GM18507 (cell line): ENCODE results near the gene SPOCK1.

ENCODE experiments used
- DNase-seq: peaks from one replicate; pipeline ENCODE4 v3.0.0; 2011; ENCODE audit warnings: low read depth; ENCODE audit not compliant: insufficient read length; ENCODE audit errors: extremely low spot score
- FAIRE-seq: peaks from 2 replicates; lab custom pipeline; 2011; peaks lifted over from hg19 to GRCh38; lab: Jason Lieb, UNC

SPOCK1 gene

DNA sequence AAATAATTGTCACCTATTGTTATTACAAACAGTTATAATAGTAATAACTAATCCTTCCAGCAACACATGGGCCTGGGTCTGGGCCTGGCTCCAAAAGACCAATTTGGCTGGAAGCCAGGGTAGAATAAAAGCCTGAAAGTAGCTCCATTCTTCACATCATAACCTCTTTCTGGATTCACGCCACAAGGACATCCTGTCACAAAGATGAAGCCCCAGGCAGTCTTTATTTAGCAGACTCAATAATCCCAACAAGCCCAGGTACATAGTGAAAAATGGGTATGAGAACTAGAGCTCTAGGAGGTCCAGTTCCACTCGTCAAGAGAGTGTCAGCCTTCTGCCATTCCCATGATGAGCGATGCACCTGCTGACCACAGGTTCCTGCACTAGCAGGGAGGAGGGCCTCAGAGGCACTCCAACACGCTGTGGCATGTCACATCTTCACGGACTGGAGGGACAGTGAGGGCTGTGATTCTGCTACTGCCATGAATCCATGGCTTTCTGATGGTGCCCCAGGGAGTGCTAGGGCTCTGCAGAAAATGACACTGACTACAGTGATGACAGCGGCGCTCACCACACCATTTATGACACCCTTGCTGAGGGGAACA is 124.9 kb downstream of the SPOCK1 start:
- FAIRE-seq (no peak), DNase-seq (no peak)

DNA sequence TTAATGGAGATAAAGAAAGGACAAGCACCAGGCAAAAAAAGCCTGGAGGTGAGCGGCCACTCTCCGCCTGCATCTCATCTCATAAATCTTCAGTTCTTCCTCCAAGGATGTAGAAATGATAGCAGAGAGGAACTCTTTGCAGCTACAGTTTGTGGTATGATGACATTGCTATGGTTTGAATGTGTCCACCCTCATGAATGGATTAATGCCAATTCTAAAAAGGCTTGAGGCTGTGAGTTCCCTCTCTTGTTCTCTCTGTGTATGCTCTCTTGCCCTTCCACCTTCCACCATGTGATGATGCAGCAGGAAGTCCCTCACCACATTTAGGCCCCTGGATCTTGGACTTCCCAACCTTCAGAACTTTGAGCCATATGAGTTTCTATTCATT is 126.4 kb downstream of the SPOCK1 start:
- FAIRE-seq (no peak), DNase-seq (no peak)

DNA sequence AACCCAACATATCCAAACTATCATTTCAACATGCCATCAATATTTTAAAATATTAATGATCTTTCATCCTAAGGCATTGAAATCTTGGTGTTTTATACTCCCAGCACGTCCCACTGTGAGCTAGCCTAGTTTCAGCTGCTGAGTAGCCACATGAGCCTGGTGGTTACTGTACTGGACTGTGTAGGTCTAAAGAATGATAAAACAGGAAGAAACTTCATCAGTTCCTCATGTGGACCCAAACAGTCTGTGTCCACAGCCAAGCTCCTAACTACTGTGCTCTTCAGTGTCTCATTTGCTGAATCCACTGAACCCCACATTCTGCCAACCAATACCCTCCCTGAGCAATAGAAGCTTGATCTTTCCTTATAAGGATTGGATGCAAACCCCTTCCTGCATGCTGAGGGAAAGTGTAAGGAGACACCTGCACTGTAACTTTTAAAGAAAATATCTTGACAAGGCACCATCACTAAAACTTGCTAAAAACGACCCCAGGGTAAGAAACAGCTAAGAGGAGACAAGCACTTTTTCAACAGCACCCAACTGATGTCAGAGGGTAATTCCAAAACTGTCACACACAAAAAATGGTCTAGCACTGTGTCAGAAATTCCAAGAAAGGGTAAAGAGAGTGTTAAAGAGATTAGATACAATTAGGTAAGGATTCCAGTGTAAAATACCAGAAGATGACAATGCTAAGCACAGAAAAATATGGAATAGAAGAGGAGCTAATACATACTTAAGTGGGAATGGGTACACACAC is 126.9 kb downstream of the SPOCK1 start:
- FAIRE-seq: no peak

DNA sequence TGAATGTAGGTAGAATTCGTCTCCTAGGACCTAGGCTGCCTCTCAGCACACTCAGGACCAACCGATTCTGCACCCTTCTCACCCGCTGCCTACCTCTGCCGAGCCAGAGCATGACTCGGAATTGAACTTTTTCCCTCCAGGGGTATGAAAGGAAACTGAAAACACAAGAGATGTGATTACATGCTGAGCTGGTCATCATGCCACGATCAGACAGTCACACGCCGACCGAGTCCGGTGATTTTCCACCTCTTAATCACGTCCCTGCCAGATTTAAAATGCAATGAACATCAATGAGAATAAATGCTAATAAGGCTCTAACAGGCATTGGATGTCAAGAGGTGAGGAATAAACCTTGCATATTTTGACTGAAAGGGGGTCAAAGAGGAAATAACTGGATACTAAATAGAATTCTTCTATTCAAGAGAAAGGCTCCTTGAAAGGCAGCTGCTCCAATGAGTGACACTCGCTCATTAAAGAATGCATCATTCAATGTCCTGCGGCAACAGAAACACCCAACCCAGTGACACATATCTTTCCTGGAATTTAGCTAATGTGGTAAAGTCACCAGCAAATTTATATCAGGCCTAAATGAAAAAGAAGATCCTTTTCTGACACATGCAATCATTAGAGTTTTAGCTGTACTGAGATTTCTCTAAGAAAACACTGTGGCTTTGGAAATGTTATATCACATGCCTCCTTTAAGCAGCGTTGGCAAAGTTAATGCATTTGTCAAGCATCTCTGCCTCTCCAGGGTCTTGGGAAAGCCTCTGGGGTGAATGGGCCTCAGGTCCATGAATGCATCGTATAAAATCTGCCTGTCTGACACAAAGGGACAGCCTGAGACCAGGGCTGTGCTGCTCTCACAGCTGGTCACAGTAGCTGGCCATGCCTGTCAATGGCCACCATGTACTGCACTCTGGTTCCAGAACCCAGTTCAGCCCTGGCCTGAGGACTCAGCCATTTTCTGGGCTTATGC is 128.7 kb downstream of the SPOCK1 start:
- FAIRE-seq (no peak), DNase-seq (no peak)

More for the DNA sequence above, 126.9 kb downstream of the SPOCK1 start:
- DNase-seq: no peak

DNA sequence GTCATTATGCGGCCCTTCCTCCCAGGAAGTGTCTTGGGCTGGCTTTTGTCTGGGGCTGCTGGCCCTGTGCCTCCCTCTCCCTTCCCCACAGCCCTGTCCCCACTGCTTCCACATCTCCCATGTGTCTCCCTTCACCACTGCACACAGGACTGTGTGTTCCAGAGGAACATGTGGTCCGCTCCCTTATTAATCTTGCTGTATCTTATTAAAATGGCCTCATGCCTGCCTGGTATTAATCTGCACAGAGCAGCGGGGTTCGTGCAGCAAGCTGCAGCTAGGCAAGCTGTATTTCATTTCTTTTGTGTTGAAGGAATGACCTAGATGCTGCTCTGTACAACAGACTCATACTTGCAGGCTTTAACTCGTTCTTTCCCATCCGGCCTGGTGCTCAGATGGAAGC is 130.5 kb downstream of the SPOCK1 start:
- no peak for DNase-seq
- FAIRE-seq: no peak

DNA sequence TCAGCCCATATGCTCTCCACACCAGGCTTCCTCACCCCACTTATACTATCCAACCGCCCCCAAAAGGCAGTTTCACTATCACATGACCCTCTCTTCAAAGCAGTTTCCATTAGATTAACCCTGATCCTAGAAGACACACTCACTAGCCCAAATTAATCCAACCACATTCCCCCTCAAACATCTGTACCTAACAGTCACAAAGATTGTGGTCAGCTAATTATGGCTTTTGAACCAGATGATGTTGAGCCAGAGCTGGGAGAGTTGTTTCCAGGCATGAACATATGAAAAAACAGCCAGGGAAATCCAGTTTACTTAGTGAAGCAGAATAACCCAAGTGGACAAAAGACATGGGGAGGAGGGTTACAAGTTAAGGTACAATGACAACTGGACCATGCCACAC is 131.2 kb downstream of the SPOCK1 start:
- DNase-seq (no peak), FAIRE-seq (no peak)

DNA sequence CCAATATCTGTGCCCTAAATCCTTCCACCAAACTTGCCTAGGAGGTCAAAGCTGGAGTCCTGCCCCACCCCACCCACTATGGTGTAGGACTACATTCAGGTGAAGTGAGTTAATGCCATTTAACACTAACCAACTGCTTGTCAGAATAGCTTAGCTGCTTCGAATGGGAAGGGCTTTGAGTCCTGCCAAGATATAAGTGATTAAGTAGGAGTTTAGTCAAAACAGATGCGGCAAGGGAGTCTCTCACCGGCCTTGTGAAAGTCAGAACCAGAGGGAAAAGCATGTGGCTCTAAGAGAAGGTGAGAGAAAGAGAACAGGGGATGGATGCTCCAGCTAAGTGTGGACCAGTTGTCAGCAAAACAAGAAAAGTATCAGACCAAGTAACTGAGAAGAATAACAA is 132.6 kb downstream of the SPOCK1 start:
- no peak for FAIRE-seq

DNA sequence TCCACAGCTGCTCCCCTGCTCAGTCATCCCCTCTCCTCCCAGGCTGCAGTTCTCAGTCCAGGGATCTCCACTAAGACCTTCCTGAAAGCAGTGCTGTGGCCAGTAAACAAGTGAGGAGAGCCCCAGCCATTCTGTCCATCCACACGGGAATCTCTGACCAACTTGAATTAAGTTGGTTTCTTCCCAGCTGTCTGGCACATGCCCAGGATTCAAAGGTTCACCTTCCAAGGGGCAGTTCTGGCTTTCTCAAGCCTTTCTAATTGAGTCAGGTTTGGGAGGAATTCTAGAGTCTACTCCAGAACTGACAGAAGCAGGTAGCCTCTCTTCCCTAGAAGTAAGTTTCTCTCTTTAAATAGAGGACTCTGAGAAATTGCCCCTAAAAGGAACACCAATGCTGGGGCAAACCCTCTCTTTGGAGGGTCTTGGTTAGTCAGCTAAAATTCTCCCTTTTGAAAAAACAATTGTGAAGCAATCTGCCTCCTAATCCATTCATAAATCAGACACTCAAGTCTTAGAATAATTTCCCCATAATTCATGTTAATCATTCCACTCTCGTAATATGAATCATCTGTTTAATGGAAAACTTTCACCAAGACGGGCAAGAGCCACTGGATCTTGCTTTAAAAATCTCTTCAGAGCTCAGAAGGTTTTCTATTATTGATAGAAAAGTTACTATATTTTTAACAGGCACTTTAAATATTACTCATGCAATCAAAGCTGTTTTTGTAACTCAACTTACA is 133.8 kb downstream of the SPOCK1 start:
- DNase-seq: no peak
- FAIRE-seq: no peak

More for the DNA sequence above, 132.6 kb downstream of the SPOCK1 start:
- DNase-seq: no peak

DNA sequence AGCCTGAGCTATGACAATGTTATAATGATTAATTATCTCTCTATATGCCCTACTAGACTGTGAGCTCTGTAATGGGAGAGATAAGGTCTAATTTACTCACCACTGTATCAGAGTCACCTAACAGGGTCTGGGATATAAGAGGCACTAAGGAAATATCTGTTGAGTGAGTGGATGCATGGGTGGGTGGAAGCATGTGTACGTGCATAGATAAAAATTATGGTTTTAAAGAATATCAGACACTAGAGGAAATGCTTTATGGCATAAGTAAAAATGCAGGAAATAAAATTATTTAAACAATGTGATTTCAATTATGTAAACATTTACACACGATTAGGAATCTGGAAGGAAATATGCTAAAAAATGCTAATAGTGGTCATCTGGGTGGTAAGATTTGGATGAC is 137.8 kb downstream of the SPOCK1 start:
- FAIRE-seq (no peak), DNase-seq (no peak)

DNA sequence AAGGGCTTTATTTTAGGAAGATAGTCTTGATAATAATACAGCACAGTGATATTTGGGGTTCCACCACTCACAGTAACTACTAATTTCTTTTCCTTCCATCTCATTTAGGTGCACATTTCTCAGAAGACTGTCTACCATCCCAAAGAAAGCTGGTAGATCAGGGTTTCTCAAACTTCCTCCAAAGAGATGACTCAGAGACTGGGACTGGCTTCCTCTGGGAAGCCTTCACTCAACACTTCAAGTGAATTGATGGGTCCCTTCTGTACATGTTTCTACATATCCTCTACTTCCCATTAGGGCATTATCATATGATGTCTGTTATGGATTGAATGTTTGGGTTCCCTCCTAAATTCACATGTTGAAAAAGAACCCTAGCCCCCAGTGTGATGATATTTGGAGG is 138.5 kb downstream of the SPOCK1 start:
- no peak for DNase-seq

DNA sequence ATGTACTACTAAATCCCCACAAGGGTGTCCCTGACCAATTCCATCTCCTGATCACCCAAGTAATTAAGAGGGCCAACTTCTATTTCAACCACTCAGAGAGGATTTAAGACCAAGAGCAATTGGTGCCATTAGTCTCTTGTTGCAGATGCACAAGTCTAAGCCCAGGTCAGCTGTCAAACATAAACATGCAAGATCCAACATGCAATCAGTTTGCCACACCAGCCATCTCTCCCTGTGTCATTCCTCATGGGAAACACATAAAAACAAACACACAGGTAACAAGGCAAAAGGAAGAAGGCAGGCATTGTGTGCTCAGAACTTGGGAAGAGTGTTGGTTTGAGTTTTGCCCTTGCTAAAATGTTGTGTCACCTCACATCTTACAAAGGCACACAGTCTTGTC is 139.2 kb downstream of the SPOCK1 start:
- FAIRE-seq (no peak), DNase-seq (no peak)

More for the DNA sequence above, 138.5 kb downstream of the SPOCK1 start:
- no peak for FAIRE-seq

DNA sequence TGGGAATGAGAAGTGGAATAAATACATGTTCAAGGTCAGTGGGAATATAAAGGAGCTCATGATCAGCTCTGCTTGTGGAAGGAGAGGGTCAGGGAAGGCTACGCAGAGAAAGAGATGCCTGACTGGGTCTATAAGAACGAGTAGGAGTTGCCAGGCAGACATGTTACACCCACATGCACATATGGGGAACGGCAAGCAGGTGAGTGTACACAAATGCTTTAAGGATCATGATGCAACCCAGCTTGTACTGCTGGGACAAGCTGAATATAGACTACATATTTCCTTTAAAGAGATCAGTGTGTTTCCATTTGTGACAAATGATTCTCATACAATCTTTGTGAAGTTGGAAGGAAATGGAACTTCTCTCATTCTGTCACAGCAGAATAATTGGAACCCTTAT is 141.7 kb downstream of the SPOCK1 start:
- DNase-seq: no peak
- FAIRE-seq: no peak

DNA sequence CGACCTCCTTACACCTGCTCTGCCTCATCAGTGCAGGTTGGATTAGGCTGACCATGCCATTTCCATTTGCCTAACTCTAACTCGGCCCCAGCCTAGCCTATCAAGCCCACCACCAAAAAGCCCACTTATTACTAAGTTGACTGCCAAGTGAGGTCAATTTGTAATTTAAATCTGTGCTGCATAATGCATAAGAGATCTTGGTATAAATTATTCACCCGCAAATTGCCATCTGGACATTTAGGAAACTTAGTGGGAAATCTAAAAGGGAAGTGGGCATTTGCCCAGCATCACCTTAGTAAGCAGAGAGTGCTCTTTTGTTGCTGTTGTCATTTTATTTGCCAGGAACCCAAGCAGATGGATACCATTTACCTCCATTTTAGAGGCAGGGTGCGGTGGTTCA is 143.0 kb downstream of the SPOCK1 start:
- DNase-seq: no peak
- FAIRE-seq: no peak

DNA sequence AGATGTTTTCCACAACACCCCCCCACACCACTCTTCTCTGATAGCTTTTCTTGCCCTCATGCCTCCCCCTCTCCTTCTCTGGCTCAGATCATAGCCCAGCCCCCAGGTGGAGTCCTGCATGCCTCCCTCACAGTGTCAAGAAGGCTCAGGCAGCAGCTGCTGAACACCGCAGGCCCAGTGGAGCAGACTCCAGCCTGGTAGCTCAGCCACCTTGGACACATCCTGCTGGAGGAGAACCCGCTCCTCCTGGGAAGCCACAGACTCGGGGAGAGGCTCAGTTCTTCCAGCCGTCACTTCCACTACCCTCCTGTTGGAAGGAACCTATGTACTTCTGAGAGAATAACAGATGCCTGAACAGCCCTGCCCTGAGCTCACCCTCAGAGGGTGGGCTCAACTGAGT is 143.4 kb downstream of the SPOCK1 start:
- FAIRE-seq (no peak), DNase-seq (no peak)

DNA sequence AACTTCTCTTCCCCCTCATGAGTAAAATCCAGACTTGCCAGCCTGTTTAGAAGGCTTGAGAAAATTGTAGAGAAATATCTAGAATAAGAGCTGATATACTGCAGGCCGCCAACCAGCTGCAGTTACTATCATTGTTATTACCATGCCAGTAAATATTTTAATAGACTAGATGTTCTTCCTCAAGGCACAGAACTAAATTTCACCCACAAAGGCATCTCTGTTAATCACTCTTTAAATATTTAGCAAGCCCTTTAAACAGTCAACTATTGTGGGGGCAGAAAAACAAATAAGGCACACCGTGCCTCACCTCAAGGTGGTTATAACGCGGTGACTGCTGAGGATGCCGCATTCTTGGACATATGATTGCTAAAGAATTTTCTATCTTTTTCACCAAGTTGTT is 147.0 kb downstream of the SPOCK1 start:
- DNase-seq (no peak), FAIRE-seq (no peak)

DNA sequence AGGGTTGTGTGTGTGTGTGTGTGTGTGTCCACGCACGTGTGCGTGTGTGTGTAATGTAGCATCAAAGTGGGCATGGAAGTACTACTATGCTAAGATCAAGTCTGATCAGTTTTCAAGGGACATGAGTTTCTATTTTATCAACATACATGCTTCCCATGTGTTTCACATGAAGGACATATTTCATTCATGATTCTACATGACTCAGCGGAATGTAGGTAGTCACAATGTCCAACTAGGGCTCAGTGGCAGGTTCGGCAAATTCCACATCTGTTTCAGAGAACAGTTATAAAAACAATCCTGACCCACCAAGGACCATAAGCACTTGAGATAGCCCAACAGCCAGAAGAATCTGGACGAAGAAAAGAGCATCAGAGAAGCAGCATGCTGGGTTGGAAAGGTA is 148.3 kb downstream of the SPOCK1 start:
- FAIRE-seq (no peak), DNase-seq (no peak)

DNA sequence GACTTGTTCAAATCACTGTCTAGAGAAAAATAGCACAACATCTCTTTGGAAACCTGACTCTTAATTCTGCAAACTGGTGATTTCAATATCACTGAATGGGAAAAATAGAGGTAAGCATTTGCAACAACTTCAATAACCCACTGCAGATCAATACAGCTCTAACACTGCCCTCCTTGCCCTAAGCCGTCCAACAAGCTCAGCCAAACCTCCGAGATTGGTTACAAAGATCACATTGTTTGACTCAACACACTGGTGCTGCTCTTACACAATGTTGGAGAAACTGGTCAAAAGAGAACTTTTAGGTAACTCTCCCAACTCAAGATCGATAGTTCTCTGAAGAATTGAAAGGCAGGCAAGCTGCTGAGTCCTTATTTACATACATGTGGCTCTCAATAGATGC is 150.4 kb downstream of the SPOCK1 start:
- DNase-seq (no peak), FAIRE-seq (no peak)

DNA sequence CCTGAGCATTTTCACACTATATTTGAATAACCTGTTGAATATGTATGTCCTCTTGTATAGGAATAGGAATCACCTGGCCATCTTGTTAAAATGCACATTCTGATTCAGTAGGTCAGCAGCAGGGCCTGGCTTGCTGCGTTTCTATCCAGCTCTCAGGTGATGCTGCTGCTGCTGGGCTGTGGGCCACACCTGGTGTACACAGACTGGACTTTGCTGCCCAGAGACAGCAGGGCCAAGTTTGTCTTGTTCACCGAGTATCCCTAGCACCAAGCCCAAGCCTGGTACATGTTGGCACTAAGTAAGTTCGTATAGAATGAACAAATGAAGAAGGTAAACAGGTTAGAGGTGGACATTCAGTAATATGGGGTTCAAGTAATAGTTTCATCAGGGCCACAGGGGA is 151.3 kb downstream of the SPOCK1 start:
- no peak for FAIRE-seq

DNA sequence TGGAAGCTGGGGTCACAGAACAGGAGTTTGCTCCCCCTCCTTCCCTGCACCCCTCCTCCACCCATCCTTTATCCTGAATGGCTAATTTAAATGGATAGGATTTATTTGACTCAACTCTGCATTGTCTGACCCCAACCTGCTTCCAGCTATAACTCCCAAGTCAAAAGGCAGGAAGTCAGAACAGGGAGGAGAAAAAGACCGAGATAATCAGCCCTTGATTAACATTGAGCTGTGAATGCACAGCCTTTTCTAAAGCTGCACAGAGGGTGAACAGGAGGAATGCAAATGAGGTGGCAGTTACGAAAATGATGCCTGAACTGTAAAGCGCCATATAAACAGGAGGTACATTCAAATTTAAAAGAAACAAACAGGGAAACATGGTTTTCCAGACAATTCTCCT is 152.8 kb downstream of the SPOCK1 start:
- DNase-seq (no peak), FAIRE-seq (no peak)

More for the DNA sequence above, 151.3 kb downstream of the SPOCK1 start:
- no peak for DNase-seq

DNA sequence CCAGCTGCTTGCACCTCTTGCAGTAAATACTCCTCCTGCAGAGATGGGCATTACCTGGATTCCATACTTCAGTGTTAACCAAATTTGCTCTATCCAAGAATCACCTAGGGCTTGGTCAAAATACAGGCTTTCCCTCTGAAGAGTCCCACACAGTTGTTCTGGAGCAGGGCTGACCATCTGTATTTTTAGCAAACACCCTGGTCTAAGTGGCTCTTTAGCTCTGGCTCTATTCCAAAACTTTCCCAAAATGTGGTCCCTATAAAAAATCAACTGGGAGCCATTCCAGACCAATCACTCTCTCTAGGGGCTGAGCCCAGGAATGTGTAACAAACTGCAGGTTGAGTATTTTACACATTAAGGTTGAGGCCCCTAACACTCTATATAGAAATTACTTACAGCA is 153.7 kb downstream of the SPOCK1 start:
- DNase-seq: no peak
- no peak for FAIRE-seq
